ENCODE measurements around the gene SH3BP2.

- TF ChIP-seq CTCF (IDR thresholded peaks at IDR 0.05), result no peak
- no peak for TF ChIP-seq EP300 (IDR thresholded peaks at IDR 0.05)
- TF ChIP-seq POLR2A (IDR thresholded peaks at IDR 0.05), result no peak
Observed at GRCh38 chr4:2750719-2751605, 41.9 kb upstream of the SH3BP2 start.
